Stomach (tissue), 9 donors: Measurements from ENCODE around the gene KLF13. TPM values are rescaled to one million over a fixed set of nuclear protein-coding genes. Genes with fewer than 3 reads are reported as not detected.
A peak's percentile ranks its signal among the peaks of the same experiment; 100 is the strongest.

Experiments
- DNase-seq, 2 donors: peaks; one replicate each; pipeline versions ENCODE4 v3.0.0 to v3.0.0-alpha.2; 2013 to 2019
- H3K27ac ChIP-seq, 5 donors: fragments of 200-600 bp in 4 of 5; sonication (generic) in 4 of 5; one replicate each; pipeline ENCODE4 v1.5.1; 2013 to 2019; ENCODE audit warnings: mild to moderate bottlenecking in 1 of 5, moderate library complexity in 1 of 5
- H3K27me3 ChIP-seq, 3 donors: fragments of 200-600 bp; sonication (generic); one replicate each; pipeline ENCODE4 v1.5.1; 2017 to 2019; ENCODE audit warnings: mixed run types in 1 of 3
- H3K36me3 ChIP-seq, 4 donors: fragments of 200-600 bp; sonication (generic); 1 replicate in 3 of 4; 2 replicates in 1 of 4; pipeline ENCODE4 v1.5.1; 2016 to 2019
- H3K4me1 ChIP-seq, 4 donors: fragments of 200-600 bp; sonication (generic); one replicate each; pipeline ENCODE4 v1.5.1; 2016 to 2019
- H3K4me3 ChIP-seq, 4 donors: fragments of 200-600 bp; sonication (generic) in 3 of 4; one replicate each; pipeline ENCODE4 v1.5.1; 2016 to 2019; ENCODE audit warnings: mild to moderate bottlenecking in 1 of 4
- H3K9me3 ChIP-seq, 4 donors: fragments of 200-600 bp; sonication (generic); one replicate each; pipeline ENCODE4 v1.5.1; 2016 to 2019
- CTCF ChIP-seq, 7 experiments: fragments of 450-650 bp in 4 of 7; fragments of 200-600 bp in 3 of 7; sonication (generic) in 3 of 7; IDR thresholded peaks; one replicate each; pipeline ENCODE4 v1.5.1; 2016 to 2019; ENCODE audit warnings: antibody characterized with exemption in 7 of 7, control low read depth in 2 of 7, mild to moderate bottlenecking in 1 of 7
- EP300 ChIP-seq: sonication (generic); formaldehyde crosslinking; IDR thresholded peaks from one replicate; pipeline ENCODE4 v1.6.1; 2017; ENCODE audit warnings: antibody characterized with exemption
- POLR2A ChIP-seq, 4 donors: fragments of 450-650 bp; IDR thresholded peaks; one replicate each; pipeline ENCODE4 v1.6.1; 2016; ENCODE audit warnings: antibody characterized with exemption in 4 of 4, control low read depth in 2 of 4, mild to moderate bottlenecking in 1 of 4, moderate library complexity in 1 of 4
- POLR2AphosphoS5 ChIP-seq, 3 donors: sonication (generic); formaldehyde crosslinking; IDR thresholded peaks; one replicate each; pipeline ENCODE4 v1.6.1; 2016; ENCODE audit warnings: antibody characterized with exemption in 3 of 3
- WGBS, 5 donors: extraction: QIAGEN DNeasy Blood & Tissue Kit in 3 of 5; methylation state at CpG; one replicate each; pipeline versions ENCODE4 v1.1.5 to v1.1.7; 2013 to 2018; 5-methylcytosine and 5-hydroxymethylcytosine counted together
- intact Hi-C: fragments of 100-400 bp; cut with DNase I; formaldehyde crosslinking; loops from one replicate; pipeline ENCODE4 v1.15.1; 2023; ENCODE audit warnings: low total_unique reads
- polyA plus RNA-seq, 3 donors: library from polyadenylated mRNA; stranded (reverse); fragments of 200-250 nt; gene quantifications; one replicate each; pipeline ENCODE4 v1.2.3, GENCODE V29; 2013
- total RNA-seq, 5 donors: library from RNA; depleted of rRNA; stranded (reverse); fragments of >200 nt; gene quantifications; one replicate each; pipeline versions ENCODE4 v1.1.0 to v1.2.3, GENCODE V29; 2014 to 2016
- donor health status: healthy with polysubstance abuse.
- donor health status: Bipolar disorder and iron deficiency.
- donor health status: healthy.

The KLF13 gene
- total and polyA plus RNA-seq, 8 donors, result 9.3 to 74.0 (median 33.3) TPM

DNA sequence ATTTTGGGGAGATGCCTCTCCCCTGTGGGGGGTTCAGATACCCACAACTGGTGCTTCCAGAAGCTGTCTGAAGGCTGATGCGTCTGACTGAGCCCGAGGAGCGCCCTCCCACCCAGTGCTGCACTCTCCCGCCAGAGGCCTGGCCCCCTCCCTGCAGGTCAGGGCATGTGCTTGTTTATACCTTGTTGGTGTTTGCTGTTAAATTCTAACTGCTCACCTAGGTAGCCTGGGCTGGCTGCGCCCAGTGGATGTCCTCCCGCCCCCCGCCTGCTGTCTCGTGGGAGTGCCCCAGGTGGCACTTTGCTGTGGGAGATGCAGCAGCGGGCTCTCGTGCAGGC, 12.9 kb downstream of the KLF13 start:
- TF ChIP-seq CTCF (IDR thresholded peaks at IDR 0.05), result no peak
- TF ChIP-seq EP300, result no peak
- intact Hi-C loops, result no loop called here
- 63 to 83% (median 76%) methylated on average over 4 to 10 of the region's 10 CpGs for WGBS, 5 donors
- peak overlapping the region; percentile 5 to 99 (median 79) for H3K27ac ChIP-seq
- no peak for DNase-seq
- H3K9me3 ChIP-seq, result no peaks in the 10 kb centered on the region
- peaks cover 83 to 100% (median 100%) of the 10 kb centered on the region in 4 donors for H3K4me1 ChIP-seq
- no peak overlapping the region for H3K4me3 ChIP-seq
- peaks cover 0 to 8% (median 4%) of the 10 kb centered on the region in 4 donors for H3K36me3 ChIP-seq
- no peaks in the 10 kb centered on the region for H3K27me3 ChIP-seq

- H3K27me3 ChIP-seq, result no peaks in the 10 kb centered on the region
- intact Hi-C loops, result no loop called here
- H3K36me3 ChIP-seq, result peaks cover 0 to 8% (median 4%) of the 10 kb centered on the region in 4 donors
- peaks cover 83 to 100% (median 100%) of the 10 kb centered on the region in 4 donors for H3K4me1 ChIP-seq
- no peak for DNase-seq
- H3K27ac ChIP-seq, result peak overlapping the region in 4 of 5 donors; percentile 5 to 99 (median 80)
- no peak for TF ChIP-seq POLR2AphosphoS5 (IDR thresholded peaks at IDR 0.05)
- TF ChIP-seq CTCF (IDR thresholded peaks at IDR 0.05), result no peak
- no peak for TF ChIP-seq POLR2A (IDR thresholded peaks at IDR 0.05)
- TF ChIP-seq EP300, result no peak
- no peak overlapping the region for H3K4me3 ChIP-seq
- no peaks in the 10 kb centered on the region for H3K9me3 ChIP-seq
- 62 to 73% (median 73%) methylated on average over 5 of the region's 5 CpGs for WGBS, 5 donors
Observed at GRCh38 chr15:31340047-31340446, 13.4 kb downstream of the KLF13 start.

DNA sequence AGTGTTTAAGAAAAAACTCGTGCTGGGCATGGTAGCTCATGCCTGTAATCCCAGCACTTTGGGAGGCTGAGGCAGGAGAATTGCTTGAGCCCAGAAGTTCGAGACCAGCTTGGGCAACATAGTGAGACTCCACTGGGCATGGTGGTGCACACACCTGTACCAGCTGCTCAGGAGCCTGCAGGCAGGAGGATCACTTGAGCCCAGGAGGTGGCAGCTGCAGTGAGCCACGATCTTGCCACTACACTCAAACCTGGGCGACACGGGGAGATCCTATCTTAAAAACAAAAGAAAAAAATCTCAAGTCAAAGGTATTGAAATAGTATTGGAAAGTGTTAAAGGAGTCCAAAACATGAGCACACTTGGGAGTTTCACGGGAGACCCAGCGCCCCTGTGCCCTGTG, 14.0 kb downstream of the KLF13 start:
- Histone ChIP-seq H3K27ac (peak overlapping the region in 1 of 5 donors; percentile 81), H3K36me3 (peaks cover 0 to 8% (median 4%) of the 10 kb centered on the region in 4 donors), H3K4me3 (no peak overlapping the region), H3K9me3 (no peaks in the 10 kb centered on the region), H3K4me1 (peaks cover 83 to 100% (median 100%) of the 10 kb centered on the region in 4 donors), H3K27me3 (no peaks in the 10 kb centered on the region)
- DNase-seq, result no peak
- TF ChIP-seq EP300 (no peak), POLR2A (IDR thresholded peaks at IDR 0.05) (no peak), POLR2AphosphoS5 (IDR thresholded peaks at IDR 0.05) (no peak), CTCF (IDR thresholded peaks at IDR 0.05) (no peak)
- intact Hi-C loops, result no loop called here
- WGBS, 5 donors, result 80 to 85% (median 83%) methylated on average over 7 of the region's 7 CpGs

- Histone ChIP-seq H3K9me3 (no peaks in the 10 kb centered on the region), H3K27ac (peak overlapping the region in 2 of 5 donors; percentile 72 to 73), H3K4me1 (peaks cover 82 to 100% (median 100%) of the 10 kb centered on the region in 4 donors), H3K27me3 (no peaks in the 10 kb centered on the region), H3K4me3 (no peak overlapping the region), H3K36me3 (peaks cover 0 to 8% (median 4%) of the 10 kb centered on the region in 4 donors)
- 72 to 86% (median 80%) methylated on average over 4 of the region's 4 CpGs for WGBS, 5 donors
- no peak for DNase-seq
- intact Hi-C loops, result no loop called here
- TF ChIP-seq POLR2AphosphoS5 (IDR thresholded peaks at IDR 0.05) (no peak), EP300 (no peak), POLR2A (IDR thresholded peaks at IDR 0.05) (no peak), CTCF (IDR thresholded peaks at IDR 0.05) (no peak)
Observed at GRCh38 chr15:31341071-31341470, 14.4 kb downstream of the KLF13 start.
